NCI-H2029 (cell line): ENCODE measurements around the gene VPS25.

Source experiments
- DNase-seq: peaks from one replicate; lab custom pipeline; 2025; lab: John Stamatoyannopoulos, UW

The VPS25 gene

GRCh38 chr17:42795465-42795864, 22.2 kb downstream of the VPS25 start:
- no peak for DNase-seq

- no peak for DNase-seq
These were observed 23.0 kb downstream of the VPS25 start for GRCh38 chr17:42796066-42796758.

GRCh38 chr17:42797067-42798007, 24.1 kb downstream of the VPS25 start:
- DNase-seq: no peak

GRCh38 chr17:42798011-42798382, 24.7 kb downstream of the VPS25 start:
- no peak for DNase-seq

GRCh38 chr17:42798383-42799380, 25.4 kb downstream of the VPS25 start, which contains the start of the genes CNTD1 and COA3:
Gene CNTD1 (plus strand): TSS chr17:42798861. CDS start chr17:42799068, 207 bp downstream.
Gene COA3 (minus strand): TSS chr17:42798704. CDS start chr17:42798681, 23 bp downstream.
- peak; percentile 72 for DNase-seq

- no peak for DNase-seq
These were observed 30.0 kb downstream of the VPS25 start for GRCh38 chr17:42803074-42803883.

- DNase-seq: peak; percentile 78
These were observed 31.7 kb downstream of the VPS25 start for GRCh38 chr17:42804918-42805367.

- no peak for DNase-seq
These were observed 33.0 kb downstream of the VPS25 start for GRCh38 chr17:42806249-42806648.

- no peak for DNase-seq
These were observed 36.0 kb downstream of the VPS25 start for GRCh38 chr17:42809250-42809649.

- peak; percentile 91 for DNase-seq
These were observed 41.6 kb downstream of the VPS25 start for GRCh38 chr17:42814633-42815399.

- no peak for DNase-seq
These were observed 44.6 kb downstream of the VPS25 start for GRCh38 chr17:42817866-42818265.

GRCh38 chr17:42818379-42818778, 45.1 kb downstream of the VPS25 start:
- DNase-seq: no peak

GRCh38 chr17:42819939-42820535, 46.8 kb downstream of the VPS25 start:
- DNase-seq: peak; percentile 38

GRCh38 chr17:42821176-42821575, 47.9 kb downstream of the VPS25 start:
- no peak for DNase-seq

GRCh38 chr17:42827472-42827871, 54.2 kb downstream of the VPS25 start:
- DNase-seq: no peak
